Measurements from ENCODE around the gene IGSF9B.
A peak's percentile ranks its signal among the peaks of the same experiment; 100 is the strongest.

IGSF9B gene

GRCh38 chr11:133951327-133952198 lies 5.2 kb downstream of the IGSF9B start:
- DNase-seq (ENCODE audit: low read depth), result no peak

GRCh38 chr11:133950874-133951326 lies 5.9 kb downstream of the IGSF9B start:
- no peak for TF ChIP-seq CTCF (IDR thresholded peaks at IDR 0.05; ENCODE audit: control insufficient read depth, extremely low read depth, insufficient read depth)
- H3K4me3 ChIP-seq (ENCODE audit: low read depth, low read length), result no peak overlapping the region
- DNase-seq (ENCODE audit: low read depth), result no peak

More at GRCh38 chr11:133951327-133952198, 5.2 kb downstream of the IGSF9B start:
- H3K4me3 ChIP-seq (ENCODE audit: low read depth, low read length), result no peak overlapping the region
- no peak for TF ChIP-seq CTCF (IDR thresholded peaks at IDR 0.05; ENCODE audit: control insufficient read depth, extremely low read depth, insufficient read depth)

- TF ChIP-seq CTCF (IDR thresholded peaks at IDR 0.05; ENCODE audit: control insufficient read depth, extremely low read depth, insufficient read depth), result no peak
- no peak for DNase-seq (ENCODE audit: low read depth)
- H3K4me3 ChIP-seq (ENCODE audit: low read depth, low read length), result no peak overlapping the region
These were observed 6.3 kb downstream of the IGSF9B start for GRCh38 chr11:133950421-133950820.

- H3K4me3 ChIP-seq (ENCODE audit: low read depth, low read length), result no peak overlapping the region
- TF ChIP-seq CTCF (IDR thresholded peaks at IDR 0.05; ENCODE audit: control insufficient read depth, extremely low read depth, insufficient read depth), result no peak
- no peak for DNase-seq (ENCODE audit: low read depth)
These were observed 7.6 kb downstream of the IGSF9B start for GRCh38 chr11:133949129-133949528.

- TF ChIP-seq CTCF (IDR thresholded peaks at IDR 0.05; ENCODE audit: control insufficient read depth, extremely low read depth, insufficient read depth), result no peak
- no peak for DNase-seq (ENCODE audit: low read depth)
- H3K4me3 ChIP-seq (ENCODE audit: low read depth, low read length), result no peak overlapping the region
These were observed 8.1 kb downstream of the IGSF9B start for GRCh38 chr11:133948711-133949110.

GRCh38 chr11:133947321-133947756 lies 9.4 kb downstream of the IGSF9B start:
- peak; percentile 74 for TF ChIP-seq CTCF (IDR thresholded peaks at IDR 0.05; ENCODE audit: control insufficient read depth, extremely low read depth, insufficient read depth)
- no peak overlapping the region for H3K4me3 ChIP-seq (ENCODE audit: low read depth, low read length)
- DNase-seq (ENCODE audit: low read depth), result no peak
